SK-N-SH (cell line): ENCODE results near the gene NTN1. TPM values are rescaled to one million over a fixed set of nuclear protein-coding genes. Genes with fewer than 3 reads are reported as not detected.

Experiments
- CTCF ChIA-PET: fragments of 300-600, 350-600 bp; formaldehyde crosslinking; extraction: SDS; loops from one replicate; lab custom pipeline; 2021; lab: Yijun Ruan, JAX
- POLR2A ChIA-PET: fragments of 350-600 bp; sonication (Branson Sonifier 250); formaldehyde crosslinking; extraction: SDS; loops from one replicate; lab custom pipeline; 2020; ENCODE audit warnings: antibody characterized with exemption, inconsistent platforms; lab: Yijun Ruan, JAX
- DNase-seq: peaks from one replicate; pipeline ENCODE4 v3.0.0; 2012
- H2AFZ ChIP-seq: fragments of 200-600 bp; sonication (generic); 2 replicates; pipeline ENCODE4 v1.8.1; 2016; ENCODE audit warnings: antibody characterized with exemption, mild to moderate bottlenecking, low read depth
- H3F3A ChIP-seq: fragments of 200-600 bp; sonication (generic); replicated peaks from 2 replicates; pipeline ENCODE3; 2016; ENCODE audit warnings: antibody characterized with exemption, mild to moderate bottlenecking; ENCODE audit not compliant: insufficient read depth
- H3K27ac ChIP-seq, 2 experiments: fragments of 200-500 bp in 1 of 2; fragments of 200-600 bp in 1 of 2; sonication (Bioruptor generic) in 1 of 2; sonication (generic), shearing (Covaris generic) in 1 of 2; 2 replicates each; pipeline versions ENCODE4 v1.5.1 to v1.6.1; 2014 to 2016; ENCODE audit warnings: low read depth in 2 of 2, inconsistent platforms in 1 of 2, low read length in 1 of 2, mild to moderate bottlenecking in 1 of 2, mixed read lengths in 1 of 2
- H3K27me3 ChIP-seq: fragments of 200-600 bp; sonication (generic), shearing (Covaris generic); 2 replicates; pipeline ENCODE4 v1.6.1; 2016; ENCODE audit warnings: mixed run types; ENCODE audit not compliant: insufficient read depth
- H3K36me3 ChIP-seq, 2 experiments: fragments of 200-500 bp in 1 of 2; fragments of 200-600 bp in 1 of 2; sonication (Bioruptor generic) in 1 of 2; sonication (generic) in 1 of 2; replicated peaks in 1 of 2; 2 replicates each; pipeline versions ENCODE3 to v1.5.1; 2014 to 2016; ENCODE audit warnings: low read length in 1 of 2, mild to moderate bottlenecking in 1 of 2; ENCODE audit not compliant: insufficient read depth in 2 of 2, control insufficient read depth in 1 of 2
- H3K4me1 ChIP-seq, 2 experiments: fragments of 200-500 bp in 1 of 2; fragments of 200-600 bp in 1 of 2; sonication (Bioruptor generic) in 1 of 2; sonication (generic), shearing (Covaris generic) in 1 of 2; 2 replicates each; pipeline versions ENCODE4 v1.5.1 to v1.6.1; 2014 to 2016; ENCODE audit warnings: low read depth in 1 of 2, low read length in 1 of 2, mixed run types in 1 of 2; ENCODE audit not compliant: insufficient read depth in 2 of 2, control insufficient read depth in 1 of 2
- H3K4me2 ChIP-seq: fragments of 200-600 bp; sonication (generic), shearing (Covaris generic); 2 replicates; pipeline ENCODE4 v1.6.1; 2017; ENCODE audit warnings: mixed run types
- H3K4me3 ChIP-seq, 2 experiments: fragments of 200-500 bp in 1 of 2; fragments of 200-600 bp in 1 of 2; sonication (Bioruptor generic) in 1 of 2; sonication (generic), shearing (Covaris generic) in 1 of 2; 2 replicates each; pipeline versions ENCODE4 v1.5.1 to v1.8.1; 2014 to 2016; ENCODE audit warnings: low read depth in 2 of 2, inconsistent platforms in 1 of 2, low read length in 1 of 2, mild to moderate bottlenecking in 1 of 2, mixed read lengths in 1 of 2, moderate library complexity in 1 of 2
- H3K79me2 ChIP-seq: fragments of 200-600 bp; sonication (generic); 2 replicates; pipeline ENCODE4 v1.8.1; 2017; ENCODE audit warnings: mild to moderate bottlenecking; ENCODE audit not compliant: insufficient read depth
- H3K9ac ChIP-seq: fragments of 200-600 bp; sonication (generic); 2 replicates; pipeline ENCODE4 v1.6.1; 2017; ENCODE audit warnings: mixed run types
- H3K9me2 ChIP-seq: fragments of 200-600 bp; sonication (generic); 2 replicates; pipeline ENCODE4 v1.6.1; 2017; ENCODE audit warnings: mixed run types
- H3K9me3 ChIP-seq: fragments of 200-600 bp; sonication (generic); 2 replicates; pipeline ENCODE4 v1.6.1; 2017; ENCODE audit warnings: mixed run types, mild to moderate bottlenecking, moderate library complexity
- H4K20me1 ChIP-seq: fragments of 200-600 bp; sonication (generic); 2 replicates; pipeline ENCODE4 v1.6.1; 2017; ENCODE audit warnings: mild to moderate bottlenecking, mixed run types; ENCODE audit not compliant: insufficient read depth
- EP300 ChIP-seq, 2 experiments: IDR thresholded peaks; 2 replicates each; pipeline versions ENCODE4 v1.4.0 to v1.6.1; 2012; ENCODE audit warnings: borderline replicate concordance in 1 of 2, low read depth in 1 of 2, low read length in 1 of 2
- SIN3A ChIP-seq: IDR thresholded peaks from 2 replicates; pipeline ENCODE4 v1.6.1; 2012; ENCODE audit warnings: low read depth, mild to moderate bottlenecking, low read length, moderate library complexity, borderline replicate concordance
- WGBS: methylation state at CpG from one replicate; pipeline ENCODE4 v1.1.6; 2017; ENCODE audit warnings: low lambda C conversion rate; 5-methylcytosine and 5-hydroxymethylcytosine counted together
- polyA plus RNA-seq, 3 experiments: library from polyadenylated mRNA; depleted of rRNA; stranded (reverse); fragments of >200 nt; gene quantifications; 2 replicates each; pipeline ENCODE4 v1.2.3, GENCODE V29; 2012
- small RNA-seq, 7 experiments: library from RNA; depleted of rRNA; stranded (forward); fragments of <200 nt; gene quantifications; one replicate each; pipeline ENCODE3, GENCODE V24; 2012
- TF ChIP-seq, protein P1 (sequence below): fragments of 200-600 bp; sonication (generic); IDR thresholded peaks from 2 replicates; pipeline ENCODE4 v1.6.1; 2017; ENCODE audit warnings: antibody characterized with exemption, mild to moderate bottlenecking, moderate library complexity
- TF ChIP-seq, protein P2 (sequence below): fragments of 150-350 bp; IDR thresholded peaks from 2 replicates; pipeline ENCODE4 v1.6.1; 2017; ENCODE audit warnings: antibody characterized with exemption, low read length, low read depth, borderline replicate concordance

Gene NTN1
- polyA plus RNA-seq, 1 of the 3 experiments (the other 2 are of a cell fraction): 0.05 TPM

DNA sequence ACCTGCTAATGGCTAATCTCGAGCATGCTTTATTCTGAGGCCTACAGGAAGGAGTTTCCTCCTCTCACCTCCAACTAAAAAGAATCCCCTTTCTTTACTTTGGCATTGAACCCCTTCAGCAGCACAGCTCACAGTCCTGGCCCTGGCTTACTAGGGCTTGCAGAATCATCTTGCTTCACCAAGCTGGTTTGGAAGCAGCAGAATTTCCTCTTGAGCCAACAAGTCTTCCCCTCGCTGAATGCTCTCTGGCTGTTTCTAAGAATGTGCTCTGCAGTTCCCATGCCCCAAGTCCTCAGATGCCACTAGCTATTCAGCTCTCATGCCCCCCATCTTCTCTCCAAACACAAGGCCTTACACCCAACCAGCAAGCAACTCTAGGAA is 271.2 kb downstream of the NTN1 start:
- WGBS: 82% methylated on average over 2 of the region's 2 CpGs
- POLR2A ChIA-PET: no interaction called here
- no peak for DNase-seq

More for the DNA sequence above, 271.2 kb downstream of the NTN1 start:
- Histone ChIP-seq H3K36me3 (no peaks in the 10 kb centered on the region), H2AFZ (no peak overlapping the region), H3K4me3 (no peak overlapping the region), H4K20me1 (no peaks in the 10 kb centered on the region), H3K27ac (no peak overlapping the region), H3K79me2 (no peaks in the 10 kb centered on the region), H3K4me2 (no peak overlapping the region), H3K4me1 (no peaks in the 10 kb centered on the region), H3K9ac (no peak overlapping the region), H3K27me3 (no peaks in the 10 kb centered on the region), H3F3A (no peaks in the 10 kb centered on the region), H3K9me2 (no peaks in the 10 kb centered on the region), H3K9me3 (no peaks in the 10 kb centered on the region)
- TF ChIP-seq EP300 (IDR thresholded peaks at IDR 0.05; ENCODE audit: borderline replicate concordance in 1 of 2, low read depth in 1 of 2, low read length in 1 of 2): no peak
- TF ChIP-seq, protein P1, sequence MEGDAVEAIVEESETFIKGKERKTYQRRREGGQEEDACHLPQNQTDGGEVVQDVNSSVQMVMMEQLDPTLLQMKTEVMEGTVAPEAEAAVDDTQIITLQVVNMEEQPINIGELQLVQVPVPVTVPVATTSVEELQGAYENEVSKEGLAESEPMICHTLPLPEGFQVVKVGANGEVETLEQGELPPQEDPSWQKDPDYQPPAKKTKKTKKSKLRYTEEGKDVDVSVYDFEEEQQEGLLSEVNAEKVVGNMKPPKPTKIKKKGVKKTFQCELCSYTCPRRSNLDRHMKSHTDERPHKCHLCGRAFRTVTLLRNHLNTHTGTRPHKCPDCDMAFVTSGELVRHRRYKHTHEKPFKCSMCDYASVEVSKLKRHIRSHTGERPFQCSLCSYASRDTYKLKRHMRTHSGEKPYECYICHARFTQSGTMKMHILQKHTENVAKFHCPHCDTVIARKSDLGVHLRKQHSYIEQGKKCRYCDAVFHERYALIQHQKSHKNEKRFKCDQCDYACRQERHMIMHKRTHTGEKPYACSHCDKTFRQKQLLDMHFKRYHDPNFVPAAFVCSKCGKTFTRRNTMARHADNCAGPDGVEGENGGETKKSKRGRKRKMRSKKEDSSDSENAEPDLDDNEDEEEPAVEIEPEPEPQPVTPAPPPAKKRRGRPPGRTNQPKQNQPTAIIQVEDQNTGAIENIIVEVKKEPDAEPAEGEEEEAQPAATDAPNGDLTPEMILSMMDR: no peak
- no peak for TF ChIP-seq SIN3A
- TF ChIP-seq, protein P2, sequence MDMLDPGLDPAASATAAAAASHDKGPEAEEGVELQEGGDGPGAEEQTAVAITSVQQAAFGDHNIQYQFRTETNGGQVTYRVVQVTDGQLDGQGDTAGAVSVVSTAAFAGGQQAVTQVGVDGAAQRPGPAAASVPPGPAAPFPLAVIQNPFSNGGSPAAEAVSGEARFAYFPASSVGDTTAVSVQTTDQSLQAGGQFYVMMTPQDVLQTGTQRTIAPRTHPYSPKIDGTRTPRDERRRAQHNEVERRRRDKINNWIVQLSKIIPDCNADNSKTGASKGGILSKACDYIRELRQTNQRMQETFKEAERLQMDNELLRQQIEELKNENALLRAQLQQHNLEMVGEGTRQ: no peak
- CTCF ChIA-PET: interaction anchor here (0.8 to 2.6 kb wide), 16 partner anchors 8 to 297 kb away, joined by 3 to 13 read pairs (median 4); no protein-coding TSS in a partner anchor

Small RNAs within 50 kb of the gene (small RNA-seq; reads per million reads assigned to genes)
- 0 reads per million in 7 experiments for gene AC005695.3

Other genes with a start within 250 kb of the NTN1 start
- gene MFSD6L, start 222.1 kb upstream of the NTN1 start, polyA plus RNA-seq (2012; rRNA removed): not detected in 2 replicates
- gene PIK3R6, start 153.8 kb upstream of the NTN1 start, polyA plus RNA-seq (2012; rRNA removed): 0.03 and 0.06 TPM in 2 replicates
- not detected in 2 replicates for gene PIK3R5, start 55.8 kb upstream of the NTN1 start, polyA plus RNA-seq (2012; rRNA removed)